Measurements from ENCODE around the gene TRIM69.

Gene TRIM69

GRCh38 chr15:44763187-44763586 is 26.9 kb downstream of the TRIM69 start:
- TF ChIP-seq REST (IDR thresholded peaks at IDR 0.05; ENCODE audit: insufficient read depth in 1 of 2, low read depth in 2 of 2, low read length in 2 of 2) (no peak), TAF1 (IDR thresholded peaks at IDR 0.05; ENCODE audit: borderline replicate concordance, insufficient read depth, low read length) (no peak), SIN3A (IDR thresholded peaks at IDR 0.05; ENCODE audit: borderline replicate concordance, insufficient read depth, low read length) (no peak), POLR2AphosphoS5 (IDR thresholded peaks at IDR 0.05; ENCODE audit: low read depth, low read length) (no peak), FOXP2 (optimal IDR thresholded peaks at IDR 0.05; ENCODE audit: borderline replicate concordance, extremely low read depth, extremely low read length, insufficient read depth) (no peak)

GRCh38 chr15:44763848-44764247 is 27.5 kb downstream of the TRIM69 start:
- TF ChIP-seq SIN3A (IDR thresholded peaks at IDR 0.05; ENCODE audit: borderline replicate concordance, insufficient read depth, low read length), result no peak

- TF ChIP-seq FOXP2 (optimal IDR thresholded peaks at IDR 0.05; ENCODE audit: borderline replicate concordance, extremely low read depth, extremely low read length, insufficient read depth), result no peak
- no peak for TF ChIP-seq SIN3A (IDR thresholded peaks at IDR 0.05; ENCODE audit: borderline replicate concordance, insufficient read depth, low read length)
- TF ChIP-seq POLR2AphosphoS5 (IDR thresholded peaks at IDR 0.05; ENCODE audit: low read depth, low read length), result no peak
- no peak for TF ChIP-seq REST (IDR thresholded peaks at IDR 0.05; ENCODE audit: insufficient read depth in 1 of 2, low read depth in 2 of 2, low read length in 2 of 2)
- TF ChIP-seq TAF1 (IDR thresholded peaks at IDR 0.05; ENCODE audit: borderline replicate concordance, insufficient read depth, low read length), result no peak
These were observed 28.7 kb downstream of the TRIM69 start for GRCh38 chr15:44765036-44765435.

- TF ChIP-seq SIN3A (IDR thresholded peaks at IDR 0.05; ENCODE audit: borderline replicate concordance, insufficient read depth, low read length) (no peak), REST (IDR thresholded peaks at IDR 0.05; ENCODE audit: insufficient read depth in 1 of 2, low read depth in 2 of 2, low read length in 2 of 2) (no peak), FOXP2 (optimal IDR thresholded peaks at IDR 0.05; ENCODE audit: borderline replicate concordance, extremely low read depth, extremely low read length, insufficient read depth) (no peak), POLR2AphosphoS5 (IDR thresholded peaks at IDR 0.05; ENCODE audit: low read depth, low read length) (no peak), TAF1 (IDR thresholded peaks at IDR 0.05; ENCODE audit: borderline replicate concordance, insufficient read depth, low read length) (no peak)
These were observed 33.2 kb downstream of the TRIM69 start for GRCh38 chr15:44769521-44769920.

- TF ChIP-seq SIN3A (IDR thresholded peaks at IDR 0.05; ENCODE audit: borderline replicate concordance, insufficient read depth, low read length) (no peak), REST (IDR thresholded peaks at IDR 0.05; ENCODE audit: insufficient read depth in 1 of 2, low read depth in 2 of 2, low read length in 2 of 2) (no peak), POLR2AphosphoS5 (IDR thresholded peaks at IDR 0.05; ENCODE audit: low read depth, low read length) (no peak), TAF1 (IDR thresholded peaks at IDR 0.05; ENCODE audit: borderline replicate concordance, insufficient read depth, low read length) (no peak), FOXP2 (optimal IDR thresholded peaks at IDR 0.05; ENCODE audit: borderline replicate concordance, extremely low read depth, extremely low read length, insufficient read depth) (no peak)
These were observed 39.6 kb downstream of the TRIM69 start for GRCh38 chr15:44775953-44776352.

Measured in PFSK-1 (cell line).